Thoracic aorta (tissue), 2 donors: ENCODE measurements around the gene SSBP3. TPM values are rescaled to one million over a fixed set of nuclear protein-coding genes. Genes with fewer than 3 reads are reported as not detected.
"Not testable (repeated sequence)": the region's sequence is repeated elsewhere in the genome, so short reads cannot be mapped to it uniquely, and the experiment has no call there.

ENCODE experiments used
- ATAC-seq: fragments of 150-250 bp; one replicate; pipeline ENCODE4 v1.8.0; 2017; ENCODE audit warnings: low read depth; ENCODE audit not compliant: insufficient number of reproducible peaks, low FRiP score
- DNase-seq: peaks from one replicate; pipeline ENCODE4 v3.0.0-alpha.2; 2020; ENCODE audit warnings: low spot score
- H3K27ac ChIP-seq, 2 donors: fragments of 200-600 bp; sonication (generic); 1 replicate in 1 of 2; 2 replicates in 1 of 2; pipeline ENCODE4 v1.5.1; 2016; ENCODE audit warnings: mild to moderate bottlenecking in 2 of 2, moderate library complexity in 2 of 2
- H3K27me3 ChIP-seq: fragments of 200-600 bp; sonication (generic); replicated peaks from 2 replicates; pipeline ENCODE4 v1.6.0; 2016; ENCODE audit warnings: mild to moderate bottlenecking; ENCODE audit not compliant: insufficient read depth
- H3K36me3 ChIP-seq: fragments of 200-600 bp; sonication (generic); one replicate; pipeline ENCODE4 v1.5.1; 2016
- H3K4me1 ChIP-seq, 2 donors: fragments of 200-600 bp; sonication (generic); 1 replicate in 1 of 2; 2 replicates in 1 of 2; pipeline versions ENCODE4 v1.5.1 to v1.6.0; 2016; ENCODE audit warnings: low read depth in 2 of 2, mild to moderate bottlenecking in 1 of 2; ENCODE audit not compliant: control insufficient read depth in 1 of 2
- H3K4me3 ChIP-seq: fragments of 200-600 bp; sonication (generic); 2 replicates; pipeline ENCODE4 v1.5.1; 2016; ENCODE audit warnings: mild to moderate bottlenecking
- H3K9me3 ChIP-seq: fragments of 200-600 bp; sonication (generic); 2 replicates; pipeline ENCODE4 v1.5.1; 2016
- total RNA-seq, 2 donors: library from RNA; depleted of rRNA; stranded (reverse); fragments of >200 nt; gene quantifications; one replicate each; pipeline versions ENCODE4 v1.1.0 to v1.2.3, GENCODE V29; 2016
- TF ChIP-seq, protein P1 (sequence below): fragments of 200-600 bp; sonication (generic); IDR thresholded peaks from one replicate; pipeline ENCODE4 v1.5.1; 2019; ENCODE audit warnings: antibody characterized with exemption

Gene SSBP3
- total RNA-seq, 2 donors from 2014 or later = 33.4 to 87.1 TPM

DNA sequence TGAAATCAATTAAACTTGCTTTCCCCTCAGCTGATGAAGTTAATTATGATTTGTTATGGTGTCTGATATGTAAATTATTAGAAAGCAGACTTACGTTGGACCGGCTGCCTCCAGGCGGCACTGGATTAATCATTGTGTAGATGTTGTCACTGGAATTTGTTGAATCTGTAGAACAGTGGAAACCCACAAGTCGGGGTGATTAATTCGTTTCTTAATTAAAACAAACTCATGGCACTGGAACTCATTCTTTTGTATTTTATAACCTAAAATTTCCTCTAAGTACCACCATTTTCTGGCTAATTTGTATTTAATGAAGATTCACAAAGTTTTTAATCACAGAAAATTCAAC lies 167.2 kb downstream of the SSBP3 start:
- no peak for DNase-seq
- H3K36me3 ChIP-seq = peaks cover 14% of the 10 kb centered on the region
- no peaks in the 10 kb centered on the region for H3K9me3 ChIP-seq
- ATAC-seq = no peak
- peaks cover 0 to 7% of the 10 kb centered on the region in 2 donors for H3K4me1 ChIP-seq
- H3K27ac ChIP-seq = peak overlapping the region; percentile 60 to 61
- H3K4me3 ChIP-seq = no peak overlapping the region
- TF ChIP-seq, protein P1, sequence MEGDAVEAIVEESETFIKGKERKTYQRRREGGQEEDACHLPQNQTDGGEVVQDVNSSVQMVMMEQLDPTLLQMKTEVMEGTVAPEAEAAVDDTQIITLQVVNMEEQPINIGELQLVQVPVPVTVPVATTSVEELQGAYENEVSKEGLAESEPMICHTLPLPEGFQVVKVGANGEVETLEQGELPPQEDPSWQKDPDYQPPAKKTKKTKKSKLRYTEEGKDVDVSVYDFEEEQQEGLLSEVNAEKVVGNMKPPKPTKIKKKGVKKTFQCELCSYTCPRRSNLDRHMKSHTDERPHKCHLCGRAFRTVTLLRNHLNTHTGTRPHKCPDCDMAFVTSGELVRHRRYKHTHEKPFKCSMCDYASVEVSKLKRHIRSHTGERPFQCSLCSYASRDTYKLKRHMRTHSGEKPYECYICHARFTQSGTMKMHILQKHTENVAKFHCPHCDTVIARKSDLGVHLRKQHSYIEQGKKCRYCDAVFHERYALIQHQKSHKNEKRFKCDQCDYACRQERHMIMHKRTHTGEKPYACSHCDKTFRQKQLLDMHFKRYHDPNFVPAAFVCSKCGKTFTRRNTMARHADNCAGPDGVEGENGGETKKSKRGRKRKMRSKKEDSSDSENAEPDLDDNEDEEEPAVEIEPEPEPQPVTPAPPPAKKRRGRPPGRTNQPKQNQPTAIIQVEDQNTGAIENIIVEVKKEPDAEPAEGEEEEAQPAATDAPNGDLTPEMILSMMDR = no peak
- no peaks in the 10 kb centered on the region for H3K27me3 ChIP-seq

DNA sequence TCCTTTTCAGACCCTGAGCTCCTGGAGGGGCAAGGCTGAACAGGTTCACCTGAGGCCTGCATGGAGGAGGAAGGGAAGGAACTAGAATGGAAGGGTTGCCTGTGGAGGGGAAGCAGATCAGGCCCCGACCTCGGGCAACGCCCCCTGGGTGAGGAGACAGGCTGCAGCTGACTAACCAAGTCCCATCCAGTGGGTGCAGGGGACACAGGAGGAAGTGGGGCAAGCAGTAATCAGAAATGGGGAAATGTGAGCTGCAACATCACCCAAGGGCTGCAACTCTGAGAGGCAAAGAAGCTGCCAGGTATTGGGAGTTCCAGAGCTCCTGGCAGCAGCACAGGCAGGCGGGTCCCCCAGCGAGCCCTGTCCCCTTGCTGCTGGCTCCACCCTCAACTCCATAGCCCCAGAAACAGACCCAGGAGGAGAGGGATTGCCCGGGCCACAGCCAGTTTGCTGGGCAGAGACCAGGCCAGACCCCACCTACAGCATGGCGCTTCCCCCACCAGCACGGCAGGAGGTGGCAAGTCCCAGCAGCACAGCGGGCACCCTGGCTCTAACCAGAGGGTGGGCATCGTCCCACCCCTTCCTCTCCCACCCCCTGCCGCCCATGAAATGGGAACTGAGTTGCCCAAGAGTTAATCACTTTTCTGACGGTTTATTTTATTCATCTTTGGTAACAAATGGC lies 167.7 kb downstream of the SSBP3 start:
- TF ChIP-seq, protein P1 = no peak
- H3K4me1 ChIP-seq = peaks cover 0 to 7% of the 10 kb centered on the region in 2 donors
- DNase-seq = no peak
- no peak overlapping the region for H3K27ac ChIP-seq
- H3K36me3 ChIP-seq = peaks cover 14% of the 10 kb centered on the region
- no peaks in the 10 kb centered on the region for H3K9me3 ChIP-seq
- no peaks in the 10 kb centered on the region for H3K27me3 ChIP-seq
- ATAC-seq = no peak
- H3K4me3 ChIP-seq = no peak overlapping the region

DNA sequence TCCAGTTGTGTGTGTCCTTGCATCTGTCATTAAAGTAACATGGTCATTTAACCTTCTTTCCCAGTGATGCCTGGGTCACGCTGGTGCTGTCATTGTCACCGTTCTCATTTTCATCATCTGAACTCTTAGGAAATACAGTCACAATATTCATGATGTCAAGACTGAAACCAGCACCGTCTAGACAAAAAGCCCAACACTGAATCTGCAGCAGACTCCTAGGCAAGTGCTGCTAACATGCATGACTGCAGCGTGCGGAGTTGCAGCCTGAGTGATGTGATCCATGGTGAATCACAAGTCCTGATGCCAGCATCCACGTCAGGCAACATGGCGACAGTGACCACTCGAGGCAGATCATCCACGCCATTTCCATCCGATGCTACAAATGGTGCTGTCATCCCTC lies 168.6 kb downstream of the SSBP3 start:
- Histone ChIP-seq H3K27ac (no peak overlapping the region), H3K4me3 (no peak overlapping the region), H3K27me3 (no peaks in the 10 kb centered on the region), H3K9me3 (no peaks in the 10 kb centered on the region), H3K4me1 (peaks cover 0 to 7% of the 10 kb centered on the region in 2 donors), H3K36me3 (peaks cover 11% of the 10 kb centered on the region)
- ATAC-seq (no peak), DNase-seq (no peak)
- TF ChIP-seq, protein P1 = no peak

DNA sequence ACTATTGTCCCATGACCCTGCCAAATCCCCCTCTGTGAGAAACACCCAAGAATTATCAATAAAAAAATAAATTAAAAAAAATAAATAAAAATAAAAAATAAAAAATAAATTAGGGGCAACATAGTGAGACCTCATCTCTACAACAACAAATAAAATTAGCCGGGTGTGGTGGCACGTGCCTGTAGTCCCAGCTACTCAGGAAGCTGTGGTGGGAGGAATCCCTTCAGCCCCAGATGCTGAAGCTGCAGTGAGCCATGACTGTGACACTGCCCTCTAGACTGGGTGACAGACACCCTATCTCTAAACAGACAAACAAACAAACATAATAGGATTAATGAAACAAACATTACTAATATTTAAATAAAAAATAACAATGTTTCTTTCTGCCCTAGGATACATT lies 171.9 kb downstream of the SSBP3 start:
- no peaks in the 10 kb centered on the region for H3K27me3 ChIP-seq
- no peaks in the 10 kb centered on the region for H3K9me3 ChIP-seq
- DNase-seq (no peak), ATAC-seq (no peak)
- peaks cover 5% of the 10 kb centered on the region for H3K36me3 ChIP-seq
- H3K4me3 ChIP-seq = no peak overlapping the region
- H3K27ac ChIP-seq = no peak overlapping the region
- TF ChIP-seq, protein P1 = no peak
- H3K4me1 ChIP-seq = peaks cover 0 to 7% of the 10 kb centered on the region in 2 donors

DNA sequence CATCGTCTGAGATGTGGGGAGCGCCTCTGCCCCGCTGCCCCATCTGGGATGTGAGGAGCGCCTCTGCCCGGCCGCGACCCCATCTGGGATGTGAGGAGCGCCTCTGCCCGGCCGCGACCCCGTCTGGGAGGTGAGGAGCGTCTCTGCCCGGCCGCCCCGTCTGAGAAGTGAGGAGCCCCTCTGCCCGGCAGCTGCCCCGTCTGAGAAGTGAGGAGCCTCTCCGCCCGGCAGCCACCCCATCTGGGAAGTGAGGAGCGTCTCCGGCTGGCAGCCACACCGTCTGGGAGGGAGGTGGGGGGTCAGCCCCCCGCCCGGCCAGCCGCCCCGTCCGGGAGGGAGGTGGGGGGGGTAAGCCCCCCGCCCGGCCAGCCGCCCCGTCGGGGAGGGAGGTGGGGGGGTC lies 173.0 kb downstream of the SSBP3 start:
- ATAC-seq, H3K36me3 ChIP-seq, H3K4me3 ChIP-seq, H3K9me3 ChIP-seq, H3K27ac ChIP-seq, DNase-seq, H3K27me3 ChIP-seq: not testable (repeated sequence)
- H3K4me1 ChIP-seq = peaks cover 7 to 16% of the 10 kb centered on the region in 2 donors
